HepG2 (cell line): ENCODE results near the gene RPS6KA3. TPM values are rescaled to one million over a fixed set of nuclear protein-coding genes. Genes with fewer than 3 reads are reported as not detected.

Experiments used
- CCDC6 ChIP-seq: sonication (generic); formaldehyde crosslinking; IDR thresholded peaks from 2 replicates; pipeline ENCODE4 v1.8.1; 2022; ENCODE audit warnings: mild to moderate bottlenecking, missing genetic modification reagents, moderate library complexity
- FOSL2 ChIP-seq: sonication (generic); formaldehyde crosslinking; IDR thresholded peaks from 2 replicates; pipeline ENCODE4 v1.4.0; 2020; ENCODE audit warnings: missing genetic modification reagents
- IRF2 ChIP-seq: IDR thresholded peaks from 2 replicates; pipeline ENCODE4 v1.6.1; 2018; ENCODE audit warnings: missing genetic modification reagents, missing compliant biosample characterization
- KDM4B ChIP-seq: sonication (generic); formaldehyde crosslinking; IDR thresholded peaks from 2 replicates; pipeline ENCODE4 v1.4.0; 2020; ENCODE audit warnings: missing genetic modification reagents
- MTA1 ChIP-seq: sonication (generic); formaldehyde crosslinking; IDR thresholded peaks from 2 replicates; pipeline ENCODE4 v1.4.0; 2020; ENCODE audit warnings: missing genetic modification reagents, mild to moderate bottlenecking, borderline replicate concordance
- SATB2 ChIP-seq: sonication (generic); formaldehyde crosslinking; IDR thresholded peaks from 2 replicates; pipeline ENCODE4 v1.5.0; 2020; ENCODE audit warnings: missing genetic modification reagents
- TCF7 ChIP-seq: sonication (generic); IDR thresholded peaks from 2 replicates; pipeline ENCODE4 v1.6.1; 2016; ENCODE audit warnings: antibody characterized with exemption, low read depth
- UBTF ChIP-seq: sonication (generic); formaldehyde crosslinking; IDR thresholded peaks from 2 replicates; pipeline ENCODE4 v1.4.0; 2020; ENCODE audit warnings: mild to moderate bottlenecking, missing genetic modification reagents
- ZGPAT ChIP-seq: IDR thresholded peaks from 2 replicates; pipeline ENCODE4 v1.6.1; 2016; ENCODE audit warnings: mild to moderate bottlenecking
- ZNF205 ChIP-seq: IDR thresholded peaks from 2 replicates; pipeline ENCODE4 v1.6.1; 2018; ENCODE audit warnings: missing biosample characterization, missing genetic modification reagents
- ZNF546 ChIP-seq: sonication (generic); formaldehyde crosslinking; conservative IDR thresholded peaks from 2 replicates; pipeline ENCODE4 v1.8.1; 2023; ENCODE audit warnings: mild to moderate bottlenecking, missing genetic modification reagents
- ZNF562 ChIP-seq: sonication (generic); formaldehyde crosslinking; IDR thresholded peaks from 2 replicates; pipeline ENCODE4 v1.8.0; 2022; ENCODE audit warnings: missing genetic modification reagents, borderline replicate concordance
- ZNF687 ChIP-seq: sonication (generic); formaldehyde crosslinking; IDR thresholded peaks from 2 replicates; pipeline ENCODE4 v1.5.1; 2020; ENCODE audit warnings: mild to moderate bottlenecking, missing genetic modification reagents, moderate library complexity
- ZSCAN21 ChIP-seq: sonication (generic); formaldehyde crosslinking; IDR thresholded peaks from 2 replicates; pipeline ENCODE4 v1.8.0; 2022; ENCODE audit warnings: mild to moderate bottlenecking, missing genetic modification reagents, moderate library complexity, borderline replicate concordance
- polyA plus RNA-seq, 8 experiments: library from polyadenylated mRNA; depleted of rRNA in 3 of 8; stranded (reverse) in 7 of 8; unstranded in 1 of 8; fragments of >200 nt; fragmentation: Illumina TruSeq in 4 of 8; extraction: Trizol in 4 of 8; gene quantifications; 2 replicates each; pipeline versions ENCODE4 v1.2.1 to v1.2.3, GENCODE V29; 2011 to 2016; ENCODE audit warnings: low read depth in 4 of 8, missing spikeins in 1 of 8, mixed read lengths in 1 of 8; ENCODE audit not compliant: insufficient read depth in 1 of 8
- total RNA-seq, 5 experiments: library from RNA; depleted of rRNA; stranded (reverse); fragments of >200 nt; fragmentation: Illumina TruSeq; extraction: Trizol; gene quantifications; 2 replicates each; pipeline ENCODE4 v1.2.3, GENCODE V29; 2016; ENCODE audit warnings: low read depth in 1 of 5

RPS6KA3 gene
- total and polyA plus RNA-seq, 2 of the 13 experiments (the other 11 are each of a cell fraction or from before 2014, with no cell fraction given) = 314 to 357 TPM

GRCh38 chrX:20265221-20265725 is 1.4 kb downstream of the RPS6KA3 start (continued):
- TF ChIP-seq ZNF687 (CRISPR knock-in tag) = peak; percentile 27
- TF ChIP-seq ZSCAN21 (CRISPR knock-in tag) = no peak
- TF ChIP-seq ZNF546 (CRISPR knock-in tag) = no peak
- TF ChIP-seq ZNF562 (CRISPR knock-in tag) = no peak
- no peak for TF ChIP-seq ZNF205 (CRISPR knock-in tag)
- no peak for TF ChIP-seq IRF2 (CRISPR knock-in tag)
- TF ChIP-seq KDM4B (CRISPR knock-in tag) = no peak
- no peak for TF ChIP-seq MTA1
- peak; percentile 51 for TF ChIP-seq UBTF
- TF ChIP-seq SATB2 (CRISPR knock-in tag) = no peak
- no peak for TF ChIP-seq TCF7
- no peak for TF ChIP-seq CCDC6 (CRISPR knock-in tag)
- no peak for TF ChIP-seq ZGPAT (CRISPR knock-in tag)
- TF ChIP-seq FOSL2 (CRISPR knock-in tag) = 0 out of 2 replicates have a peak, but pooled peaks have one; percentile 8
